Measurements from ENCODE around the gene GOLGA6C.
"Not testable (repeated sequence)": the region's sequence is repeated elsewhere in the genome, so short reads cannot be mapped to it uniquely, and the experiment has no call there.

Gene GOLGA6C

DNA sequence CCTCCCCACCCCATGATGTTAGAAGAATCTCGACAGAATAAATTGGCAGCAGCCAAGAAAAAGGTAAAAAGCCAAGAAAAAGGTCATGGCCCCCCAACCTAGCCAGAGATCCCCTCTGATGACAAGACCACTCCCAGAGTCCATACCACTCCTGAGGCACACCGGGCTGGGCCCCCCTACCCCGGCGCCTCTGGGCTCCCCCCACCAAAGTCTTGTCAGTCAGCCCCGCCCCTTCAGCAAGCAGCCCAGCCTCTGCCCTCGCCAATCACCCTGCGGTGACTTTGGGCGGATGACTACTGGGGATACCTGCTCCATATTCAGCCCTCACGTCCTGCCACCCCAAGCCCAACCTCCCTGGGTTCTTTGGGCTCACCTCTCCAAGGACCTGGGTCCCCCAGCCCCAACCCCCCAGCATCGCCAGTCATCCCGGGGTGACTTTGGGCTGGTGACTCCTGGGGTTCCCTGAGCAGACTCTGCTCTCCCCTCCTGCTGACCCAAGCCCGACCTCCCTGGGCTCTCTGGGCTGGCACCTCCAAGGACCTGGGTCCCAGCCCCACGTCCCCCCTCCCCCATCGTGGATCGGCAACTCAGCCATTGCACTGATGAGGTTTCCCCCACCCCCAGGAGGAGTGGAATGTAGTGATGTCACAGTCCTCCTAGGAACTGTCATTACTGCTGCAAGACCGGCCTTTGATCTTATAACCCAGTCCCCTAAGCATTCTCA, 648 bp downstream of the GOLGA6C start:
- not testable (repeated sequence) for DNase-seq (ENCODE audit: low spot score)

DNA sequence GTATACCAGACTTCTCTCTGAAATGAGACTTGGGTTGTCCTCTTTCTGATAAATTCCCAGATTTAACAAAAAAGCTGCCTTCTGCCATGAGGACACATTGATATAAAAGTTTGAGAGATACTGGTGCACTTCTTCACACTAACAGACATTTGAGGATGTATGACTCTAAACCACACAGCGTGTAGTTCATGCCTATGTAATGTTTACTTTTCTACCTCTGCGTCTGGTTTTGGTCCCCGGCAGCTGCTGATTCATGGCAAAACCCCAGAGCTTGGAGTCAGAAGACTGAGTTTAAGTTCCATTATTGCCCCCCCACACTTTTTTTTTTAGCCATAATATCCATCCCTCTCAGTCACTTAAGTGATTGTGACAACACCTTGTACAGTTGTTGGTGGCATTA, 1.7 kb downstream of the GOLGA6C start:
- DNase-seq (ENCODE audit: low spot score) = not testable (repeated sequence)

DNA sequence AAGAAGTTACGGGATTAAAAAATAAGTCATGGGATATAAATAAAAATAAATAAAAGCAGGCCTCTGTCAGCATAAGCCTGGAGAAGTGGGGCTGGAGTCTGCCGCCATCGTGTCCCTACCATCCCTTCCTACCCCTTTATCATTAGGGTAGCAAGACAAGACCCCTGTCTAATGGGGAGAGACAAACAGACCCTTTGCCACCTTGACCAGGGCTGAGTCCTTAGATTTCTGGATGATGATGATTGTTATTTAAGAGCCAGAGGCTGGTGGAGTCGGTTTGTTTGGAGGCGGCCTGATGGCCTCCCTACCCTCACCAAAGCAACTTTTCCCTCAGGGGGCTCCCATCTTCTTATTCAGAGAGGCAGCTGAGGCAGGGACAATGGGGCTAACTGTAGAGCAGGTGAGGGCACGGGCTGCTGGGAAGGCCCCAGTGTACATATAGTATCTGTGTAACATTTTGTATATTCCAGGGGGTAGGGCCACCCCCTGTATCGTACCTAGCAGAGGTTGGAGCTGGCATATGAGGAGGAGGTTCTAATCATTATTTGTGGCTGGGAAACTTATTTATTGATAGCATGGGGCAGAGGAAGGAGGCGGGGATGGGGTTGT, 15.7 kb downstream of the GOLGA6C start:
- DNase-seq (ENCODE audit: low spot score) = not testable (repeated sequence)

DNA sequence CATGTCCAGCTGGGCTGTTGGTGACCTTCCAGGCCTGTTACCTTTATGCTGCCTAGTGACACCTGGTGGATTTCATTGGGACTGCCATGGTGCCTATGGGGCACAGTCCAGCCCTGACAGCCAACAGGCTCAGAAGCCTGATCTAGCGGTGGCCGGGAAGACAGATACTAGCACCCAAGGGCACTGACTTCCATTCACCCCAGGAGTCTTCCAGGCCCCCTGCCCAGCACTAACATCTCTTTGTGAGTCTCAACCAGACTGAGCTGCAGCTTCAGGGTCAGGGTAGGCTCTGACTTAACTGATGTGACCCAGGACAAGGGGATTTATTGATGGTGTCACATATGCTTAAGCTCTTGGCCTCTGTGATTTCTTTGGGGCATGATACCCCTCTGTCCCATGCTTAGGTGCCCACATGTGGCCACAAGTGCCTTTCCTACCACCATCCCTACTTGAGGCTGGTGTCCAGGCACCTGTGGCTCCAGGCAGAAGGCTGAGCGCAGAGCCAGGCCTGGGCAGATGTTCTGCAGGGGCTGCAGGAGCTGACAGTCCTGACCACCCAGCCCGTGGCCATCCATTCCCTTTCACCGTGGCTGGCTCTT, 16.5 kb downstream of the GOLGA6C start:
- peak; percentile 17 for DNase-seq (ENCODE audit: low spot score)

DNA sequence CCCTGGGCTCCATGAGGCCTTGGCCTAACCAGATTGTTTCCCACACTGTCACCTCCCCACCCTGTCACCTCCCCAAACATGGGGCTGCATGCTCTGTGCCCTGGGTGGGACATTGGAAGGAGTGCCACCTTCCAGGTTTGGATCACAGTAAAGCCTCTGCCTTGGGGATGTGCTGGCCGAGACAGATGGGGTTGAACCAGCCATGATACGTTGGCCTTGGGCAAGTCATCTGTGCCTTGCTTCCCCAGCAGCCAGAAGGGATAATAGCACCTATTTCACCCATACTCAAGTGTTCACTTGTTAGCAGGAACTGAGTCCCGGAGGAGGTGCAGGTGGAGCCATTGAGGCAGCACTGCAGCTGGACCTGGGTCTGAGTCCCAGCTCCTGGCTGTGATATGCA, 17.5 kb downstream of the GOLGA6C start:
- not testable (repeated sequence) for DNase-seq (ENCODE audit: low spot score)

DNA sequence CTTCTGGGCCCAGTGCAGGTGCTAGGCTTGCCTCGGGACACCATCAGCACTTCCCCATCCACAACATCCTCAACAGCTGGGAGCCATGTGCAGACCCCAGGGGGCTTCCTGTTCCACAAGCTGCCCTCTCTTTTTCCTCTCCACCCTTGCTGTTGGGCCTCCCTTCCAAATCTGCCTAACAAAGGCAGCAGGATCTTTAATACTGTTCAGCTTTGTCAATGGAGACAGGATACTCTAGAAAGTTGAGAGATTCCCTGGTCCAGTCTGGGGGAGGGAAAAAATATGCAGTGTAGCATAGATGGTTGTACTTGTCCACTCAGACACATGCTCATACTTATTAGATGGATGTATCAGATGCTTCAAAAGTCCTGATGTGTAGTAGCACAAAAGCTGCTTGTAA, 20.4 kb downstream of the GOLGA6C start:
- not testable (repeated sequence) for DNase-seq (ENCODE audit: low spot score)

DNA sequence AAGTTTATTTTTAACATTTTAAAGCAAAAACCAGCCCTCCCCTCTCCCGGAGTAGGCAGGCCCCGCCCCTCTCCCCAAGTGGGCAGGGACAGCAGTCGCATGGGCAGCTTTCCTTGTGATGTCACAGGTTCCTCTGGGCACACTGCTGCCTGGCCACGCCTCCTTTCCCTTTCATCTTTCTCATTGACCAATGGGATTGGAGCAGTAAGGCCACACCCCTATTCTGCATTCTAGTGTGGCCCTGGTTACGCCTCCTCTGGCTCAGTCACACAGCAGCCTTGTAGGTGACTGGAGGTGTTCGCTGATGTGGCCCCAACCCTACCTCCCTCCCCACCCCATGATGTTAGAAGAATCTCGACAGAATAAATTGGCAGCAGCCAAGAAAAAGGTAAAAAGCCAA, 24.4 kb downstream of the GOLGA6C start, which contains the start of gene GOLGA6D:
TSS of gene GOLGA6D (plus strand) at position 264 of the 400 bp plus-strand sequence. CDS start at position 305, 41 bp downstream.
- not testable (repeated sequence) for DNase-seq (ENCODE audit: low spot score)

DNA sequence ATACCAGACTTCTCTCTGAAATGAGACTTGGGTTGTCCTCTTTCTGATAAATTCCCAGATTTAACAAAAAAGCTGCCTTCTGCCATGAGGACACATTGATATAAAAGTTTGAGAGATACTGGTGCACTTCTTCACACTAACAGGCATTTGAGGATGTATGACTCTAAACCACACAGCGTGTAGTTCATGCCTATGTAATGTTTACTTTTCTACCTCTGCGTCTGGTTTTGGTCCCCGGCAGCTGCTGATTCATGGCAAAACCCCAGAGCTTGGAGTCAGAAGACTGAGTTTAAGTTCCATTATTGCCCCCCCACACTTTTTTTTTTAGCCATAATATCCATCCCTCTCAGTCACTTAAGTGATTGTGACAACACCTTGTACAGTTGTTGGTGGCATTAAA, 26.0 kb downstream of the GOLGA6C start:
- DNase-seq (ENCODE audit: low spot score) = not testable (repeated sequence)

DNA sequence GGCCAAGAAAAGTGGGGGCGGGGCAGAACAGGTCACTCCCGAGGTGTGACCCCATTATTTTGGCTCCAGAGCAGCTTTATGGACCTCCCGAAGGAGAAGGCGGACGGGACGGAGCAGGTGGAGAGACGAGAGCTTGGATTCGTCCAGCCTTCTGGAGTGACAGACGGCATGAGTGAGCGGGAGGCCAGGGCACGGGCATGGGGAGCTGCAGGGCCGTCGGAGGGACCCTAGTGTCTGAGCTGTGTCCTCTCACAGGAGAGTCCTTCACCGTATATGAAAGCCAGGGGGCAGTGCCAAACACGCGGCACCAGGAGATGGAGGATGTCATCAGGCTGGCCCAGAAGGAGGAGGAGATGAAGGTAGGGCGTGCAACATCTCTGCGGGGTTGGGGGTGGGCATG, 35.5 kb downstream of the GOLGA6C start:
- DNase-seq (ENCODE audit: low spot score) = not testable (repeated sequence)

DNA sequence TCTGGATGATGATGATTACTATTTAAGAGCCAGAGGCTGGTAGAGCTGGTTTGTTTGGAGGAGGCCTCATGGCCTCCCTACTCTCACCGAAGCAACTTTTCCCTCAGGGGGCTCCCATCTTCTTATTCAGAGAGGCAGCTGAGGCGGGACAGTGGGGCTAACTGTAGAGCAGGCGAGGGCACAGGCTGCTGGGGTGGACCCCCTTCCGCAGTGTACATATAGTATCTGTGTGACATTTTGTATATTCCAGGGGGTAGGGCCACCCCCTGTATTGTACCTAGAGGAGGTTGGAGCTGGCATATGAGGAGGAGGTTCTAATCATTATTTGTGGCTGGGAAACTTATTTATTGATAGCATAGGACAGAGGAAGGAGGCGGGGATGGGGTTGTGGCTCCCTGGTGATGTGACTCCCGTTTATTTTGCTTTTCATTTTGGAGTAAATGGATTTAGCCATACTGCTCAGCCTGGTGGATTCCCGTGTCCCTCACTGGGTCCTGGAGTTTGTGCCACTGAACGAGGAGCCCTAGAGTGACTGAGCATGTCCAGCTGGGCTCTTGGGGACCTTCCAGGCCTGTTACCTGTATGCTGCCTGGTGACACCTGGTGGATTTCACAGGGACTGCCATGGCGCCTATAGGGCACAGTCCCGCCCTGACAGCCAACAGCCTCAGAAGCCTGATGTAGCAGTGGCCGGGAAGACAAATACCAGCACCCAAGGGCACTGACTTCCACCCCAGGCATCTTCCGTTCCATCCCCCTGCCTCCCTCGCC, 40.6 kb downstream of the GOLGA6C start:
- DNase-seq (ENCODE audit: low spot score) = not testable (repeated sequence)

DNA sequence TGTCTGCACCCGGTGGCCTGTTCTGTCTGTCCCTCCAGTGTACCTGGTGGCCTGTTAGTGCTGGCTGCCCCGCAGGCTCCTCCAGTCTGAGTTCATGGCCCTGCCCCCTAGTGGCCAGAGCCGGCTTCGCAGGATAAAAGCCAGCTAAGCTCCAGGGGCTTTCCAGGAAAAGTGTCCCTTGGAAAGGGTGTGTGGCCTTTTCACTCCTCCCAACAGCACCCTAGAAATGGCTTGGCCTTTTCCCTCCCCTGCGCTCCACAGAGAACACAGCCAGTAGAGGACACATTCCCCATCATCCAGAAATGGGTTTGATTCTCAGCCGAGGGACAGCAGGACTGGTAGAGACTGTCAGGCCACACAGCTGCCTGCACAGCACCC, 41.2 kb downstream of the GOLGA6C start:
- DNase-seq (ENCODE audit: low spot score) = not testable (repeated sequence)

DNA sequence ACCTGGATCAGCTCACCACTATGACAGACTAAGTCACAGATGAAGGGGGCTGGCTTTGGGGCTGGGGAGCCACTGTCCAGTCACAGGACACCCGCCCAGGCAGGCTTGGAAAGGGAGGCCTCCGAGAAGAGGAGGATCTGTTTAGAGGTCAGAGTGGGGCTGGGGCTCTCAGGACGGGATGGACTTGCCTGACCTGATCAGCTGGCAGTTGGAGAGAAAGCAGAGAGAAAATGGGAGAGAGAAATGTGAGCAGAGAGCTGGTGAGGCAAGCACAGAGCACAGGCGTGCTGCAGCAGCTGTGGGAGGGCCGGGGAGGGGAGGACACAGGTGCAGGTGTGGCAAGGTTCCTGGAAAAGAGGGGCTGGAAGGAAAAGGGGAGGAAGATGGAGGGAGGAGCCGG, 41.9 kb downstream of the GOLGA6C start:
- DNase-seq (ENCODE audit: low spot score) = not testable (repeated sequence)

DNA sequence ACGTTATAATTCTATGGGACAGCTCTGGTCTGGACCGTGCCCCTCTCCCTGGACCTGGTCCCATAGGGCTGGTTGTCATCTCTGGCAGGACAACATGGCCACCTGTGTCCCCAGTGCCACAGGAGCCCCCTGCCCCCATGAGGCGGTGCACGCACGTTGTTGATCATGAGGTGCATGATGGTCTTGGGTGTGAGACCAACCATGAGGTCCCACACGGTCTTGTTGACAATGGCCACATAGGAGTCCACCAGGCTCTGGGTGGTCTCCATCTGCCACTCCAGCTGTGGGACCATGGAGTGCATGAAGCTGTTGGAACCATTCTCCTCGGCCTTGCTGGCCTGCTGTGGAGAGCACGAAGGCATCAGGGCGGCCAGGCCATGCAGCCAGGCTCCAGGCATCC, 44.2 kb downstream of the GOLGA6C start:
- no peak for DNase-seq (ENCODE audit: low spot score)

DNA sequence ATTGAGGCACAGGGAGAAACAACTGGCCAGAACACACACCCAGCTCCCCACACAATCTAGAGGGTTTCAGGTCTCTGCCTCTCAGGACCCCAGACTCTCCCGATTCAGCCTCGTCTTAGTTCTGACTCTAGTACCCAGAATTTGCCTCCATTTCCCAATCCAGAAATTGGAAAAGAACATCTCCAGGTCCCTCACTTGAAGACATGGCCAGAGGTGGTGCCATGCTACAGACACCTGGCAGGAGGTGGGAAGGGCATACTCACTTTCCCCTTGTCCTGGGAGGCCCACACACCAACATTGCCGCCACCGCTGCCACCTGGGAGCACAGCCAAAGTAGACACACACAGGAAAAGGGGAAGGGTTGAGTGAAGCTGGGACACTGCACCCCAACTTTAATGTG, 44.6 kb downstream of the GOLGA6C start:
- not testable (repeated sequence) for DNase-seq (ENCODE audit: low spot score)

DNA sequence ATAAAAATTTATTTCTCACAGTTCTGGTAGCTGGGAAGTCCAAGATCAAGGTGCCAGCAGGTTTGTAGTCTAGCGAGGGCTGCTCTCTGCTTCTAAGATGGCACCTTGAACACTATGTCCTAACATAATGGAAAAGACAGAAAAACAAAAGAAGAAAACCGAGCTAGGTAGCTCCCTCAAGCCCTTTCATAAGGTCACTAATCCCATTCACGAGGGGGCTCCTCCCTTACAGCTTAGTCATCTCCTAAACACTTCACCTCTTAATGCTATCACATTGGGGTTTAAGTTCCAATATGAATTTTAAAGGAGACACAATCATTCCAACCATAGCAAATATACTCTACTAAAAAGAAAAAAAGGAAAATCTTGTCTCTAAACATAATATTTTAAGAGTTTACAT, 48.1 kb downstream of the GOLGA6C start:
- DNase-seq (ENCODE audit: low spot score) = no peak

DNA sequence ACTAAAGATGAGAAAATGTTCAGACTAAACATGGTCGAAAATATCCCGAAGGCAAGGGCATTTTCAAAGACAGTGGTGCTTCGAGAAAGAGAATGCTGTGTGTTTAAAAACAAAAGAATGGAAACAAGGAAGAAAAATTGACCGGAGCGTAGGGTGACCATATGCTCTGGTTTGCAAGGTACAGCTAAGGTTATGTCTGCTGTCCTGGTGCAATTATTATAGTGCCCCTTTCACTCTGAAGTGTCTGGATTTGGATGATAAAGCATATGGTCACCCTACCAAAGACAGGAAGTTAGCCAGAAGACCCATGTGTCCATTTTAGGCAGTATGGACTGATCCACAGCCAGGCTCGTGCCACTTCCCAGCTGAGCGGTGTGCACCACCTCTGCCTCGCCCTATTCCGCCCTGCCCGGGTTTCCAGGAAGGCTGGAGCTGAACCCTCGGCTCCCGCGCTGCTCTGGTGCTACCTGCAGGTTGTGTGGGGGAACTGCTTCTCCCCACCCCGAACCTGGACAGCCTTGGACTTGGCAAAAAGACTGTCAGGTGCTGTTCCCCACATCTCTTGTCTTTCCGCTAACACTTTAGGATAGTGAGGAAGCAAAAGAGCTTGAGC, 49.8 kb downstream of the GOLGA6C start:
- DNase-seq (ENCODE audit: low spot score) = no peak

DNA sequence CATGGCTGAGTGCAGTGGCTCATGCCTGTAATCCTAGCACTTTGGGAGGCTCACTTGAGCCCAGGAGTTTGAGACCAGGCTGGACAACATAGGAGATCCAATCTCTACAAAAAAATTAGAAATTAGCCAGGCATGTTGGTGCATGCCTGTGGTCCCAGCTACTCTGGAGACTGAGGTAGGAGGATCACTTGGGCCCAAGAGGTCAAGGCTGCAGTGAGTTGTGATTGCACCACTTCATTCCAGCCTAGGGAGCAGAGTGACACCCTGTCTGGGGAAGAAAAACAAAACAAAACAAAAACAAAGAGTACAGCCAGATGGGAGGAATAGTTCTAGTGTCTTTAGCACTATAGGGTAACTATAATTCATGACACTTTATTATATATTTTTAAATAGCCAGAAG, 51.6 kb downstream of the GOLGA6C start:
- no peak for DNase-seq (ENCODE audit: low spot score)

DNA sequence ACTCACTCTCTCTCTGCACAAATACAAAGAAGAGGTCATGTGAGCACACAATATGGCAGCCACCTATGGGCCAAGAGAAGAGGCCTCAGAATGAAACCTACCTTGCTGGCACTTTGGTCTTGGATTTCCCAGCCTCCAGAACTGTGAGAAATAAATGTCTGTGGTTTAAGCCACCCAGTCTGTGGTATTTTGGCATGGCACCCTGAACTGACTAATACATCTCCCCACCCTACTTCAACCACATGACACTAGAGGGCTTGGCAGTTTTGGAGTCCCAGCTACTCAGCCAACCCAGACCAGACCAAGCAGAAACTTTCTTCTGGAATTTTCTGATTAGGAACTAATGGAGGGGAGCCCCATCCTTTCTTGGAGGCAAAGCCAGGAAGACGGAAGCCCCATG, 54.4 kb downstream of the GOLGA6C start:
- DNase-seq (ENCODE audit: low spot score) = not testable (repeated sequence)

DNA sequence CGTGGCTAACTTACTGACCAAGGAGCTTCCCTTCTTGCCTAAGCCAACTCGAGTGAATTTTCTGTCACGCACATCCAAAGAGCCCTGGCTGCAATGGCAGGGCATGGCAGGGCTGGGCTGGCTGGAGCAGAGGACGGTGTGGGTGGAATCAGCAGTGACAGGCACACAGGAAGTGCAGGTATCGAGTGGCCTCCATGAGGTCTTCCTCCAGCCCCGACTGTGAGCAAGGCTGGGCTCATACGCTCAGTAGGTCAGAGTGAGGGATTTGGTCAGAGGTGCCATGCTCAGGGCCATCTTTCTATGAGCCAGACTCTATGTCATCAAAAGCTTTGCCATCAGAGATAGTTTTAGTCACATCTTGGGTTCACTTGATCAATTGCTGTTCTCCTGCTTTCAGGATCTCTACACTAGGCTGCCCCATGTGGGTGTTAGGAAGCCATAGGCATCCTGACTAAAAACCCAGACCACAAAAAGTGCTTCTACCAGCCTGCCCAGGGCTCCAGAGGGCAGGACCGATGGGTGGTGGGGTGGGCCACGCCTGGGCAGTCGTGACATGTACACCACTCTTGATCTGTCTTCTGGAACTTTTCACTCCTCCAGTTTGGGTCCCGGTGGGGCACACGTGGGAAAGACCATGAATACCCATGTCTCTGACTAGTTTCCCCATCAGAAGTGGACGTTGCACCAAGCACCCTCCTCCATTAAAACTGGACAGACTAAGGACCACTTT, 55.1 kb downstream of the GOLGA6C start:
- DNase-seq (ENCODE audit: low spot score) = no peak

DNA sequence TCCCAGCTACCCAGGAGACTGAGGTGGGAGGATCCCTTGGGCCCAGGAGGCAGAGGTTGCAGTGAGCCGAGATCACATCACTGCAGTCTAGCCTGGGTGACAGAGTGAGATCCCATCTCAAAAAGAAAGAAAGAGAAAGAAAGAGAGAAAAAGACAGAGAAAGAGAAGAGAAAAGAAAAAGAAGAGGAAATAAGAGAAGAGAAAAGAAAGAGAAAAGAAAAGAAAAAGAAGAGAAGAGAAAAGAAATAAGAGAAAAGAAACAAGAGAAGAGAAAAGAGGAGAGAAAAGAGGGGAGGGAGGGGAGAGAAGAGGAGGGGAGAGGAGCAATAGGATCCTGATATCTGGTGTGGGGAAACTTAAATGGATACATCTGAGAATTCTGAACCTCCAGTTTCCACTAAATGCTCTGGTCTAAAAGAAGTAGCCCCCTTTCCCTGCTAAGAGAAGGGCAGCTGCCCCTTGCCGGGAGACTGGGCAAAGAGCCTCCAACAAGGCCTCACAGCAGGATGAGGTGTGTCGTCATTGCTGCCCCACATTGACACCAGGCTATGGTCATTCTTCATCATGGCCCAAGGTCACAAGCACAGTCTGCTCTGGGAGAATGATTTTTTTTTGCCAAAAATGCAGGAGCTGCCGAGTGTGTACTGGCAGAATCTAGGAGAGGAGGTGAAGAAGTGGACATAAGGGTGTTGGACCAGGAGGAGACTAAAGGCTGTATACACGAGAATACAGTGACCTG, 56.6 kb downstream of the GOLGA6C start:
- DNase-seq (ENCODE audit: low spot score) = no peak
